Cardiac fibroblast (primary cell): ENCODE measurements around the gene G6PC3.
A peak's percentile ranks its signal among the peaks of the same experiment; 100 is the strongest.
"Not testable (repeated sequence)": the region's sequence is repeated elsewhere in the genome, so short reads cannot be mapped to it uniquely, and the experiment has no call there.

Source experiments
- DNase-seq, 2 donors: peaks; one replicate each; pipeline versions ENCODE4 v3.0.0 to v3.0.0-alpha.2; 2010; ENCODE audit warnings: low read depth in 2 of 2
- H3K4me3 ChIP-seq, 2 donors: replicated peaks in 1 of 2; 1 replicate in 1 of 2; 2 replicates in 1 of 2; pipeline ENCODE4 v1.5.1; 2011; ENCODE audit warnings: low read depth in 2 of 2, low read length in 2 of 2, mild to moderate bottlenecking in 2 of 2, moderate library complexity in 1 of 2
- CTCF ChIP-seq: IDR thresholded peaks from one replicate; pipeline ENCODE4 v1.5.1; 2011; ENCODE audit warnings: low read depth, mild to moderate bottlenecking, low read length, inconsistent platforms

Gene G6PC3

DNA sequence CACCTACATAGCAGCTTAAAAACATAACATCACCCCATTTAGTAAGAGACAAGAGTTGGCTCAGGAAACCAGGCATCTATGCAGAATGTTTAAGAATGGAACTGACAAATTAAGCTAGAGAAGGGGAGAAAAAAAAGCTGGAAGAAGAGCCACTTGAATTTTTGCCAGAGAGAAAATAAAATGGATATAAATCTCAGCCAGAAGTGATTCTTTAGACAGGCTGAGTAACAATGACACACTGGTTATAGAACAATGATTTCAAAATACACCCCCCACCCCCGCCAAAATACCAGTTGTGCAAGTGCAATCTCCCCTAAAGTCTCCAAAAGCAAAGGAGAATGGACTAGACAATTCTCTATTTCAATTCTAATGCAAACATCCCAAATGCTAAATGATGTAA is 26.5 kb upstream of the G6PC3 start:
- no peak overlapping the region for H3K4me3 ChIP-seq
- DNase-seq, result peak; percentile 59 to 79
- no peak for TF ChIP-seq CTCF

GRCh38 chr17:44045486-44045885 is 25.0 kb upstream of the G6PC3 start:
- no peak for TF ChIP-seq CTCF
- no peak overlapping the region for H3K4me3 ChIP-seq
- DNase-seq, result no peak

DNA sequence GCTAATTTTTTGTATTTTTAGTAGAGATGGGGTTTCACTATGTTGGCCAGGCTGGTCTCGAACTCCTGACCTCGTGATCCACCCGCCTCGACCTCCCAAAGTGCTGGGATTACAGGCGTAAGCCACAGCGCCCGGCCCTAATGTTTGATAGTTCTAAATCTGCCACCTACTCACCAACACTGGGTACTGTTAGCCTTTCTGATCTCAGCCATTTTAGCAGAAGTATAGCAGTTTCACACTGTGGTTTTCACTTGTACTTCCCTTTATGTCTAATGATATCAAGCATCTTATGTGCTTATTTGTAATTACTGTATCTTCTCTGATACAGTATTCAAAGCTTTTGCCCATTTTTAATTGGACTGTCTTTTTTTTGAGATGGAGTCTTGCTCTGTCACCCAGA is 23.6 kb upstream of the G6PC3 start:
- not testable (repeated sequence) for DNase-seq, H3K4me3 ChIP-seq

- no peak overlapping the region for H3K4me3 ChIP-seq
- TF ChIP-seq CTCF, result no peak
- DNase-seq, result no peak
These were observed 21.1 kb upstream of the G6PC3 start for GRCh38 chr17:44049294-44050060.

DNA sequence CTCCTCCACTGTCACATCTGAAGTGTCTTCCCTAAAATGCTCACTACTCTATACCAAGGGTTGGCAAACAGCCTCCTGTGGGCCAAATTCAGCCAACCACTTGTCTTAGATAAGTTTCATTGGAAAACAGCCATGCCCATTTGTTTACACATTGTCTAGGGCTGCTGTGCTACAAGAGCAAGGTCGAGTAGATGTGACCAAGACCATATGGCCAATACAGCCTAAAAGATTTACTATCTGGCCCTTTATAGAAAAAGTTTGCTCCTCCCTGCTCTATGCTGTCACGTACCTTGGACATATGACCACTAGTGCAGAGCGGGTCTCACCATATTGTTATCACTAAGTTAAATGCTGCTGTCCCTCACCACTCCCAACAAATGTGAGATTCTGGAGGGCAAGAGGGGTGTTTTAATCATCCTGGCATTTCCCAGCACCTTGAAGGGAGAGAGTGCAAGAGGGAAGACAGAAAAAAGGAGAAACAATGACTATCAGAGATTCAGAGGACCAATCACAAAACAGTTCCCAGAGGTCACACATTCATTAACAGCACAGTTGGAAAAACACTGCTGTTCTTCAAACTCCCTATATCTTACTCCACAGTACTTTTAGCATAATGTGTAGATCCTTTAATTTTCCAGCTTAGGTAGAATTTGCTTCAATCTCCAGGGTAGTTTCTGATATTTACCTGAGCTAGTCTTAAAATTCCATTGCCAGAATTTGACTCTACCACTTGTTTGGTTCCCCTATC is 17.2 kb upstream of the G6PC3 start:
- H3K4me3 ChIP-seq, result no peak overlapping the region
- DNase-seq, result no peak
- TF ChIP-seq CTCF, result no peak

DNA sequence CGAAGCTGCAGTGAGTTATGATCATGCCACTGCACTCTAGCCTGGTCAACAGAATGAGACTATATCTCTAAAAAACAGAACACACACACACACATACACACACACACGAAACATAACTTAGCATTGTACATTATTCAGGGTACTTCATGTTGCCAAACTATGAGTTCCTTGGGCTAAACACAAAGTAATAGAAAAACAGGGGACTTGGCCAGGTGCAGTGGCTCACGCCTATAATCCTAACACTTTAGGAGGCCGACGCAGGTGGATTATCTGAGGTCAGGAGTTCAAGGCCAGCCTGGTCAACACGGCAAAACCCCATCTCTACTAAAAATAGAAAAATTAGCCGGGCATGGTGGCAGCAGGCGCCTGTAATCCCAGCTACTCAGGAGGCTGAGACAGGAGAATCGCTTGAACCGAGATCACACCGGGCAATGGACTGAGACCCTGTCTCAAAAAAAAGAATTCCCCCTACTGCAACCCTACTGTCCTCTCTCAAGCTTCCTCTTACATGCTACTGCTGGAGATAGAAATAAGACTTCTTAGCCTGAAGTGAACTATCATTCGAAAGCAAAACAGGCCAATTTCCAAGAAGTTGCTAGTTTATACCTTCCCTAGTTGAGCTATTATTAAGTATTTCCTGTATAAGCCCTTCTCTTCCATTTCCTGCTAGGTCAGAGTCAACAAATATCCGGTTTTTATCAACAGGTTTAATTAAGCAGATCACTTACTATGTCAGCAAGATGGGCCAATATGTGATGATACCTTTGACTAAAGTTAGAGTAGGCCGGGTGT is 11.2 kb upstream of the G6PC3 start:
- DNase-seq, result no peak
- TF ChIP-seq CTCF, result no peak
- H3K4me3 ChIP-seq, result no peak overlapping the region

DNA sequence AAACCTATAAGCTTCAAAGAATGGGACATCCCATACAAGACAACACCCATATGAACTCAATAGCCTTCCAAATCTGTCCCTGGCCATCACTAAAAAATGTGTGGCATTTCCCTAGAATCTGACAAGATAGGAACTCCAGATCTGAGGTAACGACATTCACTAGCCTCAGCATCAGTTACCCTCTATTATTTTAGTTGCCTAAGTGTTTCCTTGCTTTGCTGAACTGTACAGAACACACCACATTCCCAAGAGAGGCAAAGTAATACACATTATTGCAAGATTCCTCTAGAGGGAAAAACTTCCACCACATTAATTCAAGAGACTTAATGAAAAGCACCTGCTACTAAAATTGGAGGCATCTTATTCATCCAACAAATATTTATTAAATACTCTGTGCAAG is 9.1 kb upstream of the G6PC3 start:
- TF ChIP-seq CTCF, result no peak
- DNase-seq, result peak in 1 of 2 donors; percentile 17
- H3K4me3 ChIP-seq, result no peak overlapping the region
